GM21717 (cell line): Measurements from ENCODE around the gene CHPF.

Experiments
- ATAC-seq: cut with Tn5 transposase; IDR thresholded peaks from one replicate; pipeline ENCODE4 v1.9.1; 2021; ENCODE audit warnings: mild to moderate bottlenecking, moderate library complexity; ENCODE audit not compliant: unreplicated experiment

The CHPF gene

DNA sequence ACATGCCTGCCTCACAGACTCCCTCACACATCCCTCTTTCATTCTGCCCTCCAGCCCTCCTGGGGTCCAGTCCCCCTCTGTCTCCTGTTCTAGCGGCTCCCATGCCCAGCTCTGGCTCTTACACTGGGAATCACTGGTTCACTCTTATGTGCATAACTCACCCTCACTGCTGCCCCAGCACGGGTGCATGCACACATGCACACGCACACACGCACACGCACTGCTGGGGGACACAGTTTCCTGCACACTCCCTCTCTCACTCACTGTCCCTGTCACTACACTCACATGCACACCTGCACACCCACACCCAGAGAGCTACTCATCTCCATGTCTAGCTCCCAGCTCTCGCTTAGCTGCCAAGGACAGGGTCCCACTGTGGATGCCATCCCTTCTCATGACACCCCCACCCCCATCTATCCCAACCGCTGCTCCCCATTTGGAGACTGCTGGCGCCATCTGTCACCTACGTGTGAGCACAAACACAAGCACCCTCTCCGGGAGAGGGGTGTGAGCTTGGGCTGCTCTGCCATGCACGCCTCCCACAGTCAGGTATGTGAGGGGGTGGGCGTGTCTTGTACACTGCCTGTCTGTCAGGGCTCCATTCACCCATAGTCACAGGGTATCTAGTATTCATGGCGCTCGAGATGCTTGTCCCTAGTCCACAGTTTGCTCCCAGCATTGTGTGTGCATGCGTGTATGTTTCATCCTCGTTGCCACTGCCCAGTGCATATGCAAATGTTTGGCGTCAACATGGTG, 27.6 kb downstream of the CHPF start:
- ATAC-seq = no peak

DNA sequence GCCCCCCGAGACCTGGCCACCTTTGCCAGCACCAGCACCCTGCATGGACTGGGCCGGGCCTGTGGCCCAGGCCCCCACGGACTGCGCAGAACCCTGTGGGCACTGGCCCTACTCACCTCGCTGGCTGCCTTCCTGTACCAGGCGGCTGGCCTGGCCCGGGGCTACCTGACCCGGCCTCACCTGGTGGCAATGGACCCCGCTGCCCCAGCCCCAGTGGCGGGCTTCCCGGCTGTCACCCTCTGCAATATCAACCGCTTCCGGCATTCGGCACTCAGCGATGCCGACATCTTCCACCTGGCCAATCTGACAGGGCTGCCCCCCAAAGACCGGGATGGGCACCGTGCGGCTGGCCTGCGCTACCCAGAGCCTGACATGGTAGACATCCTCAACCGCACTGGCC, 28.8 kb downstream of the CHPF start:
- ATAC-seq = no peak

DNA sequence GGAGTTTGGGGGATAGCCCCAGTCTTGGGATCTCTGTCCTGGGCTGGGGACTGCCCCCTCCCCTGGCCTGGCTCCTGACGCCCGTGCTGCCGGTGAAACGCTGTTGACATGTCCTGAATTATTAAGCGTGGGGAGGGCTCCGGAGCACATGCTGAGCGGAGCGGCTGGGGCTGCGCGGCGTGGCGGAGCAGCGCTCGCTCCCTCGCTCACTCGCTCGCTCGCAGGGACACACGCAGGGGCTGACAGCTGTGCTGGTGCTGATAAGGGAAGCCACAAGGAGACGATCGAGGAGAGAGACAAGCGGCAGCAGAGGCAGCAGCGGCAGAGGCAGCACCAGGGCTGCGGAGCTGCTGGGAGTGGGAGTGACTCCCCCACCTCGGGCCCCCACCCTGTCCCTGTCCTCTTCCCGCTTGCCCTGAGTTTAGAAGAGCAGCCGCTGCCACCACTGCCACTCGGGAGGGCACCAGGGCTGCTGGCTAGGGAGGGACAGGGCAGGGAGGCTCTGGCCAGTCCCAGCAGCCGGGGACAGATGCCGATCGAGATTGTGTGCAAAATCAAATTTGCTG, 29.3 kb downstream of the CHPF start, which contains the start of gene ASIC4:
ASIC4 (plus strand) TSS at position 287 of the 566 bp plus-strand sequence; CDS start at position 530, 243 bp downstream.
- no peak for ATAC-seq

DNA sequence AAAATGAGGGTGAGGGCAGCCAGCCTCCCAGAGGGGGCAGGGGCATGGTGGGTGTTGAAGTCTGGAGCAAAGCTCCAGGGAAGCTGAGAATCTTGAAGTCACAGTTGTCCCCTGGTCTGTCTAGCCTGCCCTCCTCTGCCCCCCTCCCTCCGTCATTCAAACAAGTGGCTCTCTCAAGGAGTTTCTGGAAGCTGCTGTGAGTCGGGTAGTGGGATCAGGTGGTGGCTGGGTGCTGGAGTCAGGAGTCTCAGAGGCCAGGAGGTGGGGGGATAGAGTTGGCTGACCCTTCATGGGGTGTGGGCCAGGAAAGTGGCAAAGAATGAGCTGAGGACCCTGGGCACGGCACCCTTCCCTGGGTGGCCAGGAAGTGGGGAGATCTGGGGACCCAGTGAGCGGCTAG, 29.8 kb downstream of the CHPF start:
- ATAC-seq = no peak

DNA sequence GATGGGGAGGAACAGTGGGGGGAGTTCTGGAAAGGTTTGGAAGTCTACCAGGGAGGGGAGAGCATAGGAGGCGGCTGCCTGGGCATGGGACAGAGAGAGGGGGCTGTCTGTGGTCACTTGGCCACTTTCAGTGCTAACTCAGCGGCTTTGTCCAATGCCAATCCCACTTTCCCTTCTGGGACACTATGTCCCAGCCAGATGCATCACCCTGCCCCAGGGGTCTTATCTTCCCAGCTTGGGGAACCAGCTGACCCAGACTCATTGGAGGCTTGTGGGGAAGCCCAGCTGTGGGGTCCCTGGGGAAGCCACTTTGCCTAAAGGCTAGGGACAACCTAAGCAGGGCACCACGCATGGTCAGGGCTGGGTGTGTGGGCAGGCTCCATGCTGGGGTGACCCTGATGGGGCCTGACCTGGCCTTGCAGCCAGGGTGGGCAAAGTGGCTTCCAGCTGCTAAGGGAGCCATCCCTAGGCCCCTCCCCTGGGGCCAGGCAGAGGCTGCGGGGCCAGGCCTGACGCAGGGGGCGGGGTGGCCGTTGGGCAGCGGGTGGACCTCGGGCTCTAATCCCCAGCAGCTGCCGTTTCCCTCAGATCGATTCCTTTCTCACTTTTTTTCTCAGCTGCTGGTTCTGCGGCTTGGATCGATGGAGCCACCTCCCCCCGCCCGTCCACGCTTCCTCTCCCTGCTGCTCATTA, 30.9 kb downstream of the CHPF start:
- no peak for ATAC-seq

DNA sequence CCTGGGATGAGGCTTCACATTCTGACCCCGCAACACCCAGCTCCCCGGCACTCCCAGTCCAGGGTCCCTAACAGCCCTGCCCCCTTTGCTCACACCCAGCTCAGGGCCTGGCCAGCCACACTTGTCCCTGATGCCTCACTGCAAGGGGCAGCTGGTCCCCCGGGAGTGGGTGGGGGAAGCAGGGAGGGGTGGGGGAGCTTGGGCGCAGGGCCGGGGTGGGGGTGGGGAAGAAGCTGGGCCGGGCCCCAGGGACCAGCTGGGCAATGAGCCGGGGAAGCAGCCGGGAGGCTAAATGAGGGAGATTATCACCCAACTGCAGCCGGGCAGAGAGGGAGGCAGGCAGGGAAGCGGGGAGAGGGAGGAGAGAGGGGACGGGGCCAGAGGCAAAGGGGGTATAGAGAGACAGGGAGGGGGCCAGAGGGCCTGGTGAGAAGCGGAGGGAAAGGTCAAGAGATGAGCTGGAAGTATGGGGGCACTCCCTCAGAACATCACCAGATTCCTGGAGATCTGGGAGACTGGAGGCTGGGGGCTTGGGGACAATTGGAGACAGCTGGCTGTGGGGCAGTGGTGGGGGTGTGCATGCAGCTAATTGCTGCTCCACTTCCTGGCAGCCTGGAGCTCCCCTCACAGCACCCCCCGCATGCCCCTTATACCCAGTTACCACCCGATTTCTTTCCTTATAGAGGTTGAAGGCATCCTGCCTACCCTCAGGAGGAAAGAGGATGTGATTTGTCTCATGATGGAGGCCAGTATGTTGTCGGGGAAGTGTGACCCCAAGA, 31.9 kb downstream of the CHPF start:
- no peak for ATAC-seq

DNA sequence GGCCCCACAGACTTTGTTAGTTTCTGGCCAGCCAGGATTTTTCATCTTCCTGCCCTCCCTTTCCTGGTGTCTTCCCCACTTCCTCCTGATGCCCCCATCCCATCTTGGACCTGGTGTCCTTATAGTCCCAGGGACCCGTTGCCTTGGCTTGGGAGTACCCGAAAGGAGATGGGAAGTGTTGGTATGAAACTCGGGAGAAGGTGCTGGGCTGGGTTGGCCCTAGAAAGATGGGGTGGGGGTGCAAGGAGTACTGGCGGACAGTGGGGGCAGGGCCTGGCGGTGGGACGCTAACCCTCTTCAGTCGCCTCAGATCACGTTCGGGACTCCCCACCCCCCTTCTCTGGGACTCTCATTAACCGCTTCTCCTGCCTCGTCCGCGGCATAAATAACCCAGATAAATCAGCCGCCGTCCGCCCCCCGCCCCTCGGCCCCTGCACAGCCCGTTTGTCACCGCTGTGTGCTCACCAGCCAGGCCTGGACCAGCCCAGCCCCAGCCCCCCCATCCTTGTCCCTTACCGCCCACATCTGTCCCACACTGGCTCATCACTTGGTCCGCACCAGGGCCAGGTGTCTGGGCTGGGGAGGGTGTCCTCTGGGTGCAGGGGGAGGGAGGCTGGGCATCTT, 33.0 kb downstream of the CHPF start:
- no peak for ATAC-seq

DNA sequence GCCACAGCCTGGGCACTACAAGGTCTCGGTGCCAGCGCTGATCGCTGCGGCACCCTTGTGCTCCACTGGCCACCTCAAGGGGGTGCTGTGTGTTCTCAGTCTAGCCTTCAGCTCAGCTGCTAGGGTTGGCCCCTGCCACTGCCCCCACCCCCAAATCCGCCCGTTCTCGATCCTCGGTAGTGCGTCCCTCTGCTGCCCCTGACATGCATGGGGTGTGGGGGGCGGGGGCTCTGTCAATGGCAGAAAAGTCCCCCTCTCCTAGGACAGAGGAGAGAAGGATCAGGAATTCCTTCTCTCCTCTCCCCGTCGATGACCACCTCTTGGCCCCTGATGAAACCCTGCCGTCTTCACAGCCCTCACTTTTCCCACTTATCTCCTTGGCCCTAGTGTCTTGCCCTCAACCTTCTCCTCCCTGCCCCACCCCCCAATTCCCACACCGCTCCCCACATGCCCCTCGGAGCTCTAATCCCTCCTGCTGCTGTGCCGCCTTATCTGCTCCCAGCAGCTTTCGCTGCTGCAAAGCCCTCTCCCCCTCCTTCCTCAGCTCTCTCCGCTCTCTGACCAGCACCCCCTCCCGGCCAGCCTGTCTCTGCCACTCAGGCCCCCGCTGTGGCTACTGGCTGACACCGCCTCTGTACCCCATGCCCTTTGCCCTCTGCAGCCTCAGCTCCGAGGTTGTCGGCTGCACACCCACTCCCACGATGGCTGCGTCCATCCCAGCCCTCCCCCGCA, 33.7 kb downstream of the CHPF start:
- ATAC-seq = no peak

DNA sequence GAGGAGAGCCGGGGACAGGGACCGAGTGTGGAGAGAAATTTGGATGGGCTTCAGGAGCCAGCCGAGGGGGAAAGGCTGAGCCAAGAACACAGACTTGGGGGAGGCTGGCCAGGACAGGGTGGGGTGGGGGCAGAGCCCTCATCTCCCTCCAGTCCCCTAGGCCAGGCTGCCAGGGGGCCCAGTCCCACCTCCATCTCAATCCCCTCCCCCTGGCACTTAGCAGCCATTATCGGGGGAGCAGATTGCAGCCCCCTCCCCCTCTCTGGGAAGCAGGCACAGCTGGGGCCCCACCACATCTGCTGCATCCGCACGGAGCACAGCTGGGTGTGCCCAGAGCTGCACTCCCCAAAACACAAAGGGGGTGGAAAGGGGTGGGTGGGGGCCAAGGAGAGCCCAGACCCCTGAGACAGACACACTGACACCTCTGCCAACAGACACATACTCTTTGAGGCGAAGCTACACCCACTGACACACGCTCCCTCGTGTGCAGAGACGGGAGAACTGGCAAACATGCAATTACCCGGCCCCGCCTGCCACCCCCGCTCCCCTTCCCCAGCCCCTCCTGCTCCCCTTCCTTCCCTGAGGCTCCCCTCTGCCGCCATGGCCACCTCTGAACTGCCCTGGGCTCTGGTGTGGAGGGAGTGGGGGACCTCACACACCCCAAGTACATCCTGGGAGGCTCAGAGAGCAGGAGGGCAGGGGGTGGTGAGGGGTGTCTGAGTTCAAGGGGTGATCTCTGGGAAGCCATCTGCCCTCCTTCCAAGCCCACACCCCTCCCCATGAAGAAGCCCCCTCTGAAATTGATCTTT, 34.4 kb downstream of the CHPF start:
- ATAC-seq = no peak

DNA sequence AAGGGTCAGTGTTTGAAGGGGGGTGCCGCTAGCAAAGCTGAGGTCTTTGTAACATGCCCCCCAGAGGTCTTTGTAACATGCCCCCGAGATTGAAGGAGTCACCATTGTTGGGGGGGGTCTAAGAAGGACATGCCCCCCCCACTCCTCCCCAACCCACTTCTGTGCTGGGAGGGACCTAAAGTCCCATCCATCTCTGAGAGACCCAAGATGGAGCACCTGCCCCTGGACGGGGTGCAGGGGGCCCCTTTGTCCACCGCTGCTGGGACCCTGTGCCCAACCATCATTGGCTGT, 35.2 kb downstream of the CHPF start:
- no peak for ATAC-seq

DNA sequence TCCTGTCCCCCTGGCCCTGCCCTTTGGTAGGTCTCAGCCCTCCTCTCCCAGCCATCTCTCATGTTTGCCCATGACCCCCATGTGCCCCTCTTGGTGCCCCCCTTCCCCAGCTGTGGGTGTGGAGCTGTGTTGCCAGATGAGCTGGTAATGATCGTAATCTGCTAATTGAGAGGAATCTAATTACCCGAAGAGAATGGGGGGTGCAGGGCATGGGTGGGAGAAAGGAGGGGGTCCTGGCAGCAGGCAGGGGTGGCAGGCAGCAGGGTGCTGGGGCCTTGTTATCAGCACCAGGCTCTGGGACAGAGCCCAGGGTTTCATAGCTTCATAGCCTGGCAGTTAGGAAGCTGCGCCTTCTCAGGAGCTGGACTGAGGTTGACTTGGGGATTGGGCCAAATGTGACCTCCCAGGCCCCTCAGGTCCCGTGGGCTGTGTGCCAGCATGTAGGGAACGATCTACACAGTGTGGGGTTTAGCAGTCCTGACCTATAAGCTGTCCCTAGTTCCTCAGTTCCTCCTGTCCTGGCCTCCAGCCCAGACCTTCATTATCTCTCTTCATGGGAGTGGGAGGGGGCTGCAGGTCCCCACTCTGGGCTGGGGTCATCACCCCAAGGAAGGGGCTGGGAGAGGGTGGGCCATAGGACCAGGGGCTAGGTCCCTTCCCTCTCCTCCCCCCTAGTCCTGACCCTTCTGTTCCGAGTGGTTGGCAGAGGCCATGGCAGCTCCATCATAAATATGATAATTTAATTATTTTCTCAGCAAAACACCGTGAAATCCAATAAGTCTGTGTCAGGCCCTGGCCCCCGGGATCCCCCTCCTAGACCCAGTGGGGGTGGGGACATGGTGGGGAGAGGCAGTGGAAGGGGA, 35.8 kb downstream of the CHPF start:
- ATAC-seq = no peak

DNA sequence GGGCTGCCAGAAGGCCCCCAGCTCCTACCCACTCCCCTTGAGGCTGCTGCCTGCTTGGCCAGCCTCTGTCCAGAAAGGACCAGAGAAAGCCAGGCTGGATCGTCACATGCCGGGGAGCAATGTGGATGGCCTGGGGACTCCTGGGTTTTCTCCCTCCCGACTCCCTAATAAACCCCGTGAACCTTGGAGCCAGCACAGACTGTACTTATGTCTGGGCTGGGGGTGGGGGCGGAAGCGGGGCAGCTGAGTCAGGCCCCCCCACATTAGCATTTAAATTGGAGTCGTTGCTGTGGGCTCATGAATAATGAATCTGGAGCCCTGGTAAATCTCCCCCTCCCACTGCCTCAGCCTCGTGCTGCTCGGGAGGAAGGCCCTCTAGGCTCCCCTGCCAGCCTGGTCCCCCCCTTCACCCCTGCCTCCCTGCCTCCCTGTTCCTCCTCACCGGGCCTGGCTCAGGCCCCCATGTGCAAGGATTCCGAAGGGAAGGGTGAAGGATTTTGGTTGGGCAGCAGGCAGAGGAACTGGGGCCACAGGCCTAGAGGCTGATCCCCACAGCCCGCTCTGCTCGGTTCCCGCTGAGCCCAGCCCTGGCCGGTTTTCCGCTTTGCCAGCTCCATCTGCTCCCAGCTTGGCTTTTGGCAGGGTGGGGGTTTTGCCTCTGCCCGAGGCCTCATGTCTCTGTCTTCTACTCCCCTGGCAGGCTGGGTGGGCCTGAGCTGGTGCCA, 36.6 kb downstream of the CHPF start:
- ATAC-seq = no peak

DNA sequence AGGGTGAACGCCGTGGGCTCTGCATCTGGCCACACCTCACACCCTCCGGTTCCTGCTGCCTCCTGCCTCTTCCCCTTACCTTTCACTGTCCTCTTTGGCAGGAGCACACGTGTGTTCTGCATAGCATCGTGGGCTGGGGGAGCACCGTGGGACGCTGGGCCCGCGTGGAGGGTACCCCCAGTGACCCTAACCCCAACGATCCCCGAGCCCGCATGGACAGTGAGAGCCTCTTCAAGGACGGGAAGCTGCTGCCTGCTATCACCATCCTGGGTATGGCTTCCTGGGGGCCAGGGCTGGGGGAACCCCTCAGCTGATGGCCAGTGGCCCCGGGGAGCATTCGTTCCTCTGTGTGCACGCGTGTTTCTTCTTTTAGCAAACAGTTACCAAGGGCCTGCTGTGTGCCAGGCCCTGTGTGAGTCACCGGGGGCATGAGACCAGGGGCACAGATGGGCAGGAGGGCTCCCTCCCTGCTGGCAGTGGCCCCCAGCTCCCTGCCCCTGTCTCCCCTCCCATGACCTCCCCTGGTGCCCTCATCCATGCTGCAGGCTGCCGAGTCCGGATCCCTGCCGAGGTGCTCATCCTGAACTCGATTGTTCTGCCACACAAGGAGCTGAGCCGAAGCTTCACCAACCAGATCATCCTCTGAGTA, 37.3 kb downstream of the CHPF start:
- no peak for ATAC-seq

DNA sequence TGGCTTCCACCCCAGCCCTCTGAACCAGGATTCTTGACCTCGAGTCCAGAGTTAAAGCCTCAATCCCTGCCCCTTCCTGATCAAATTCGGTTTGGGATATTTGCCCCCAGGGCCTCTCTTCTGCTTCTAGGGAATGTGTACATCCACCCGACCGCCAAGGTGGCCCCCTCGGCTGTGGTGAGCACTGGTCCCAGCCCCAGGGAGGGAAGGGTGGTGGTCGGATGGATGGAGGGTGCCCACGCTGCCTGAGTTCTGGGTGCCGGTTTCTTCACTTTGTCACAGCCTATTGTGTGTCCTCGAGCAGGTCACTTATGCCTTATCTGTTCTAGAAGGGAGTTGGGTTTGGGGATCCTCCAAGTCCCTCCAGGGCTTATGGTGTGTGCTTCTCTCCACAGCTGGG, 38.0 kb downstream of the CHPF start:
- no peak for ATAC-seq

DNA sequence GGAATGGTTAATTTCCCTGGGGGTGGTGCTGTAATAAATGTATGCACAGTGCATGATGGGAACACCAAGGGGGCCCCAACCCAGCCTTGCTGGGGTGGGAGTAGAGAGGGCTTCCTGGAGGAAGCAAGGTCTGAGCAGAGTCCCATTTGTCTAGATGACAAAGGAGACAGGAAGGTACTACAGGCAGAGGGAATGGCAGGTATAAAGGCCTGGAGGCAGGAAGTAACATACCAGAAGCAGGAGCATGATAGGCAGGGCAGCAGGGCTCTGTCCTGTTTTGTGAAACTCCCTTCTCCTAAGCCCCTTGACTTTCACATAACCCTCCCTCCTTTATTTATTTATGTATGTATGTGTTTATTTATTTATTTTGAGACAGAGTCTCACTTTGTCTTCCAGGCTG, 41.0 kb downstream of the CHPF start:
- ATAC-seq = no peak

DNA sequence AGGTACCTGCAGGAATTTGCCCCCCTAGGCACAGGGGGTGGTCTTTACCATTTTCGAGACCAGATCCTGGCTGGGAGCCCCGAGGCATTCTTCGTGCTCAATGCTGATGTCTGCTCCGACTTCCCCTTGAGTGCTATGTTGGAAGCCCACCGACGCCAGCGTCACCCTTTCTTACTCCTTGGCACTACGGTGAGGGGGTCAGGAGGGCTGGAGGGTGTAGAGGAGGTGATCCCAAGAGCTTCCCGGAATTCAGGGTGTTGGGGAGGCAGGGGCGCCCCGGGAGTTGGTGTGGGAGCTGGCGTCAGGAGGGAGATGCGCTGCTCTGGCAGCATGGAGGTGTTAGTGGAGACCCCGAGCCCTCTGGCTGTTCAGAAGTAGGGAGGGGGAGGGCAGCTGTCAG, 41.8 kb downstream of the CHPF start:
- ATAC-seq = no peak

DNA sequence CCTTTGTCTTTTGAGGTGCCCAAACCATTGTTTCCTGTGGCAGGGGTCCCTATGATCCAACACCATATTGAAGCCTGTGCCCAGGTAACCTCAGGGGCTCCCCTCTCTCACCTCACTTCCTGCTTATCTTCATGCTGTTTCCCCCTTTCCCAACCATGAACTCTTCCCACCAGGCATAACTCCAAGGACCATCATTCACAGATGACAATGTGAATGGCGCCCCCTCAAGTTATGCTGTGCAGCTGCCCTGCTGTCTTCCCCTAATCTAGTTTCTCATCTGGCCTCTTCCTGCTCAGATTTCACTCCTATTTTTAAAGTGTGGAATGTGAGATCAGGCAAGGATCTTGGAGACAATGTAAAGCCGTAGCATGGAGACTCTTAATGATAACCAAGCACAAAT, 43.5 kb downstream of the CHPF start:
- ATAC-seq = no peak

DNA sequence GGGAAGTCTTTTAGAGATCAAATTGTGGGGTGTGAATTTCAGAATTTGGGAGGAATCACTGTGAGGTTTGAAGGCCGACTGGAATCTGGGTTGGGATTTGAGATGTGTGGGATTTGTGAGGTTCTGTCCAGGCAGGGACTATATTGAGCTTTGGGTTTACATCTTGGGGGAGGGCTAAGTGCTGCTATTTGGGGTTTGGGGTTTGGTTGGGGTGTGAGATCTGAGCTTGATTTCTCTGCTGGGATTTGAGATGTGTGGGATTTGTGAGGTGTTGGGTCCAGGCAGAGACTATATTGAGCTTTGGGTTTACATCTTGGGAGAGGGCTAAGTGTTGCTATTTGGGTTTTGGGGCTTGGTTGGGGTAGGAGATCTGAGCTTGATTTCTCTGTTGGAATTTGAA, 44.1 kb downstream of the CHPF start:
- ATAC-seq = no peak
